ENCODE data around the gene RAD51B.

Gene RAD51B

DNA sequence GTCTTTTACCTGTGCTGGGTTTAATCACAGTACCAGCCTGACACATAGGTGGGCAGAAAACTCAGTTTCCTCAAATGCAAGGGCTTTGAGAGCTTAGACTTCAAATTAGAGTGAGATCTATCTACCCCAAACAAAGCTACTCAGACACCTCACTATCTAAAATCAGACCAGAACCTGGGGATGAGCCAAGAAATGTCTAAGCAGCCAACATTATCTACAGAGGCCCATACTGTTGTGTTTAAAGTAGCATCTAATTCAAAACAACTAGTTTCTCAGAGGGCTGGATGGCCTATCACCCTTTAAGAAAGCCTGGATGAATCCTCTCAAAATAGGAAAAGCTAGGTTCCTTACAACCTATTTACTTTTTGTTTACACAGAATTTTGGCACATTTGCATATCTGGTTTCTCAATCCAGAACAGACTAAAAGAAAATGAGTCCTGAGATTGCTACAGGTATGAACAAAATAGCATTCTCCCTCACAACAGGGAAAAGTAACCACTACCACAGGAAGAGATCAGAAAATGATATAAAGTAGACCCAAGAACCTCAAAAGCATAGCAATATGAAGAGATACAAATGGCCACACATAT lies 830.9 kb downstream of the RAD51B start:
- no peak overlapping the region for H3K4me3 ChIP-seq
- no peak overlapping the region for H3K27ac ChIP-seq
- no peaks in the 10 kb centered on the region; a peak in 1 of 22 replicates for H3K36me3 ChIP-seq
- TF ChIP-seq Cebpa-rat (IDR thresholded peaks at IDR 0.05): no peak
- peaks cover 17 to 29% (median 26%) of the 10 kb centered on the region in 10 experiments for H3K4me1 ChIP-seq
- no peak overlapping the region for H3K4me2 ChIP-seq
- no peaks in the 10 kb centered on the region for H3K27me3 ChIP-seq
- H3K9me3 ChIP-seq (replicated peaks in 1 of 11): peaks cover 0 to 14% (median 0%) of the 10 kb centered on the region in 11 experiments; a peak in 3 of 22 replicates
- H4K20me1 ChIP-seq: no peaks in the 10 kb centered on the region
- H3K9ac ChIP-seq: no peak overlapping the region

DNA sequence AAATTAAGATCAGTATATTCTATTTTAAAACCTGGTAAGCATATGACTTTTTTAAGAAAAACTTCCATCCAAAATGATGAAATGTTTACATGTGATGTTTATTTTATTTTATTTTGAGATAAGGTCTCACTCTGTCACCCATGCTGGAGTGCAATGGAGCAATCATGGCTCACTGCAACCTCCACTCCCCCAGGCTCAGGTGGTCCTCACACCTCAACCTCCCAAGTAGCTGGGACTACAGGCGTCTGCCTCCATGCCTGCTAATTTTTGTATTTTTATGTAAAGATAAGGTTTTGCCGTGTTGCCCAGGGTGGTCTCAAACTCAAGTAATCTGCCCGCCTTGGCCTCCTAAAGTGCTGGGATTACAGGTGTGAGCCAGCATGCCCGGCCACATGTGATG lies 831.5 kb downstream of the RAD51B start:
- Histone ChIP-seq H3K4me1 (peaks cover 23 to 35% (median 31%) of the 10 kb centered on the region in 10 experiments), H3K9me3 (replicated peaks in 1 of 11) (peaks cover 0 to 14% (median 0%) of the 10 kb centered on the region in 11 experiments; a peak in 3 of 22 replicates), H3K4me2 (no peak overlapping the region), H3K9ac (no peak overlapping the region), H3K36me3 (no peaks in the 10 kb centered on the region; a peak in 1 of 22 replicates), H3K27ac (no peak overlapping the region), H3K27me3 (no peaks in the 10 kb centered on the region), H4K20me1 (no peaks in the 10 kb centered on the region), H3K4me3 (no peak overlapping the region)
- TF ChIP-seq Cebpa-rat (IDR thresholded peaks at IDR 0.05): no peak

DNA sequence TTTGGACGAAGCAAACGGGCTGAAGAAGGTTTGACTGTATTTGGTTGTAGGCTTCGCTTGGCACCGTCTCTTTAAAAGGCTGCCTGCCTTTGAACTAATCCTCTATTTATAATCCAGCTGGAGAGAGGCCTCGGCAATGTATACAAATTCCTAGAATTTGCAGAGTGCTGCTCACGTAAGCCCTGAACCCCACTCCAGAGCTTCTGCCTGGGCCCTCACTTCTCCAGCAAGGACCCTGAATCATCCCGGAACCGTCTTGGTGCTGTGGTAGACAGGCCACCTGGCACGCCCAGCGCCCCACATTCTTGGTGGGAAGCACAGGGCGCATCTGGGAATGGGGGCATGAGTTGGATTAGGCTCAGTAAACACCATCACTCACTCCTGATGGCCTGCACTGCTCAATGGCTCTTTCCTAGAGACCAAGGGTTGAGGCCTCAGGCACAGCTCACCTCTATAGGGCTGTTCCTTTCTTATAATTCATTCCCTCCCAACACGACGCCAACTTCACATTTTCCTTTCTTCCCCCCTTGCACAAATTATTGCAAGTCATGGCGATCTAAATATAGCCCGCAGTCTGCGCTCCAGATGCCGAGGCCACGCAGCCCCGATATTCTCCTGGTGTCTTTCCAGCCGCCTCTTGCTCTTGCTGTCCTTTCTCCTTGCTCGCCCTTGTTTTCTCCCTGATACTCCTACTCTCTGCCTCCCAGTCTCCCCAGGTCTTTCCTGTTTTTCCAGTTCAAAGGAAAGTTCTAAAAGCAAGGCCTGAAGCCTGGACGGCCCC lies 832.3 kb downstream of the RAD51B start:
- Histone ChIP-seq H3K27me3 (no peaks in the 10 kb centered on the region), H3K4me3 (no peak overlapping the region), H4K20me1 (no peaks in the 10 kb centered on the region), H3K27ac (0 out of 22 replicates have a peak overlapping the region, but pooled peaks of 3 of the 11 experiments have one; percentile 2 to 22 (median 11)), H3K9ac (no peak overlapping the region), H3K36me3 (no peaks in the 10 kb centered on the region; a peak in 1 of 22 replicates), H3K4me1 (peaks cover 30 to 43% (median 39%) of the 10 kb centered on the region in 10 experiments), H3K9me3 (replicated peaks in 1 of 11) (peaks cover 0 to 14% (median 0%) of the 10 kb centered on the region in 11 experiments; a peak in 3 of 22 replicates), H3K4me2 (peak overlapping the region in 5 of 11 experiments; percentile 23 to 38 (median 27); a peak in 7 of 22 replicates)
- no peak for TF ChIP-seq Cebpa-rat (IDR thresholded peaks at IDR 0.05)

DNA sequence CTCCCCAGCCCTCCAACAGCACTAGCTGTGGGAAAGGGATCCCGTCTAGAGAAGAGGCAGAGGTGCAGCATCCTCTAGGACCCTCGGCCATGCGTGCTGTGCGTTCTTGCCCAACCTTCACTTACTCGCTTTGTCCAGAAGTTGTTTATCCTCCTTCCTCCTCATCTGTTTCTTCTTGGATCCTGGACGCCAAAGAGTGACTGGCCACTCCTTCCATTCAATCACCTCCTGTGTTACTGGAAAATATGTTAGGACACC lies 832.8 kb downstream of the RAD51B start:
- no peak for TF ChIP-seq Cebpa-rat (IDR thresholded peaks at IDR 0.05)
- no peaks in the 10 kb centered on the region for H4K20me1 ChIP-seq
- H3K27ac ChIP-seq: 0 out of 22 replicates have a peak overlapping the region, but pooled peaks of 2 of the 11 experiments have one; percentile 2 to 22
- H3K4me2 ChIP-seq: peak overlapping the region in 4 of 11 experiments; percentile 23 to 30 (median 26); a peak in 3 of 22 replicates
- peaks cover 0 to 14% (median 0%) of the 10 kb centered on the region in 11 experiments; a peak in 3 of 22 replicates for H3K9me3 ChIP-seq (replicated peaks in 1 of 11)
- H3K9ac ChIP-seq: no peak overlapping the region
- no peak overlapping the region for H3K4me3 ChIP-seq
- no peaks in the 10 kb centered on the region for H3K27me3 ChIP-seq
- no peaks in the 10 kb centered on the region; a peak in 1 of 22 replicates for H3K36me3 ChIP-seq
- peaks cover 33 to 48% (median 42%) of the 10 kb centered on the region in 10 experiments for H3K4me1 ChIP-seq

DNA sequence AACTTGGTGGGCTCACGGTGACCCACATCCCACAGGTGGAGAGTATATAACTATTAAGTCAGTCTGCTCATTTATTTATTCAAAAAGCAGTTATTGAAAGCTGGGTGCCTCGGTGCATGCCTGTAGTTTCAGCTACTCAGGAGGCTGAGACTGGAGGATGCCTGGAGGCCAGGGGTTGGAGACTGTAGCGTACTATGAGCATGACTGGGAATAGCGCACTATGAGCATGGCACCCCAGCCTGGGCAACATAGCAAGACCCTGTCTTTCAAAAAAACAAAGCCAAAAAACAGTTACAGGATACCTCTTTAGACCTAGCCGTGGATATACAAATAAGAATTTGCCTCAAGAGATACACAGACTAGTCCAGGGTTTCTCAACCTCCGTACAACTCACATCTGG lies 833.5 kb downstream of the RAD51B start:
- Histone ChIP-seq H3K27me3 (no peaks in the 10 kb centered on the region), H3K4me3 (no peak overlapping the region), H3K4me2 (no peak overlapping the region), H3K4me1 (peaks cover 33 to 49% (median 42%) of the 10 kb centered on the region in 10 experiments), H3K9me3 (replicated peaks in 1 of 11) (peaks cover 0 to 14% (median 0%) of the 10 kb centered on the region in 11 experiments; a peak in 3 of 22 replicates), H3K36me3 (no peaks in the 10 kb centered on the region; a peak in 1 of 22 replicates), H4K20me1 (no peaks in the 10 kb centered on the region), H3K27ac (no peak overlapping the region), H3K9ac (no peak overlapping the region)
- TF ChIP-seq Cebpa-rat (IDR thresholded peaks at IDR 0.05): no peak

DNA sequence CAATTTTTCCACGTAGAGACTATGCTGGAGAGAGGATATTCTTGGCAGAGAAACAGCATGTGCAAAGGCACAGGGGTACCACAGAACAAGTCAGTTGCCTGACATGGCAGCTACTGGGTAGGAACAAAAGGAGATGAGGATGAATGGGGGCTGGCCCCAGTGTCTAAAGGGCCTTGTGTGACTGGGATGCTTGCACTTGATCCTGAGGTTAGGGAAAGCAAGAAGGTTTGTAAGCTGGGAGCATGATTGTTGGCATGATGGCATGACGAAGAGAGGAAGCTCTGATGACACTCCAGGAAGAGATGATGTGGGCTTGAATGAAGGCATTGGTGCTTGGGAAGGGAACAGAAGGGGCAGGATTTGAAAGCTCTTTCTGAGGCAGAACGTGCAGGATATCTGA lies 834.2 kb downstream of the RAD51B start:
- TF ChIP-seq Cebpa-rat (IDR thresholded peaks at IDR 0.05): no peak
- peaks cover 0 to 14% (median 0%) of the 10 kb centered on the region in 11 experiments; a peak in 3 of 22 replicates for H3K9me3 ChIP-seq (replicated peaks in 1 of 11)
- no peaks in the 10 kb centered on the region for H3K27me3 ChIP-seq
- peak overlapping the region in 2 of 11 experiments; percentile 11 to 68; a peak in 1 of 22 replicates for H3K27ac ChIP-seq
- H3K4me2 ChIP-seq: peak overlapping the region; percentile 50 to 88 (median 78); a peak in 20 of 22 replicates
- no peak overlapping the region for H3K9ac ChIP-seq
- no peak overlapping the region for H3K4me3 ChIP-seq
- H4K20me1 ChIP-seq: no peaks in the 10 kb centered on the region
- peaks cover 34 to 56% (median 45%) of the 10 kb centered on the region in 10 experiments for H3K4me1 ChIP-seq
- no peaks in the 10 kb centered on the region; a peak in 1 of 22 replicates for H3K36me3 ChIP-seq

DNA sequence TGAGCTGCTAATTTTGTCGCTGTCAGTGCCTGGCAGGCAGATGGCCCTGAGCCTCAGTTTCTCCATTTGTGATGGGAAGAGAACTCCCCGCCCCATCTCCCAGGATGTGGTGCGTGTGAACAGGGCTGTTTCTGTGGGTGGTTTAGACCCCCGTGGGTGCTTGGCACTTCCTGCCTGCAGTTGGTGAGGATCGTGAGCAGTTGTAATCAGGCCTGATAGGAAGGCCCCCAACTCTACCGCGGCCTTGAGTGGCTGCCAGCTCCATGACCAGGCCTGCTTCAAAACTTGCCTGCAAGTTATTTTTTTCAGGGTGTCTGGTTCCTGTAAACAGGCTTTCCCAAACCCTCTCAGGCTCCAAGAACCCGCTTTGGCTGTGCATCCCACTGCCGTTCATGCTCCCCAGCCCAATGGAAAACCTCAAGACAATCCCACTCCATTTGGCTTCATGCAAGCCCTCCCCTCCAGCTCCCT lies 834.9 kb downstream of the RAD51B start:
- no peaks in the 10 kb centered on the region for H3K27me3 ChIP-seq
- no peak for TF ChIP-seq Cebpa-rat (IDR thresholded peaks at IDR 0.05)
- H3K27ac ChIP-seq: peak overlapping the region in 8 of 11 experiments; percentile 54 to 72 (median 62); a peak in 16 of 22 replicates
- peak overlapping the region; percentile 50 to 88 (median 78) for H3K4me2 ChIP-seq
- H3K4me1 ChIP-seq: peaks cover 41 to 63% (median 52%) of the 10 kb centered on the region in 10 experiments
- H3K9me3 ChIP-seq (replicated peaks in 1 of 11): peaks cover 0 to 14% (median 0%) of the 10 kb centered on the region in 11 experiments; a peak in 3 of 22 replicates
- H3K36me3 ChIP-seq: no peaks in the 10 kb centered on the region
- H3K9ac ChIP-seq: peak overlapping the region in 5 of 11 experiments; percentile 10 to 60 (median 25); a peak in 4 of 22 replicates
- H4K20me1 ChIP-seq: no peaks in the 10 kb centered on the region
- no peak overlapping the region for H3K4me3 ChIP-seq

DNA sequence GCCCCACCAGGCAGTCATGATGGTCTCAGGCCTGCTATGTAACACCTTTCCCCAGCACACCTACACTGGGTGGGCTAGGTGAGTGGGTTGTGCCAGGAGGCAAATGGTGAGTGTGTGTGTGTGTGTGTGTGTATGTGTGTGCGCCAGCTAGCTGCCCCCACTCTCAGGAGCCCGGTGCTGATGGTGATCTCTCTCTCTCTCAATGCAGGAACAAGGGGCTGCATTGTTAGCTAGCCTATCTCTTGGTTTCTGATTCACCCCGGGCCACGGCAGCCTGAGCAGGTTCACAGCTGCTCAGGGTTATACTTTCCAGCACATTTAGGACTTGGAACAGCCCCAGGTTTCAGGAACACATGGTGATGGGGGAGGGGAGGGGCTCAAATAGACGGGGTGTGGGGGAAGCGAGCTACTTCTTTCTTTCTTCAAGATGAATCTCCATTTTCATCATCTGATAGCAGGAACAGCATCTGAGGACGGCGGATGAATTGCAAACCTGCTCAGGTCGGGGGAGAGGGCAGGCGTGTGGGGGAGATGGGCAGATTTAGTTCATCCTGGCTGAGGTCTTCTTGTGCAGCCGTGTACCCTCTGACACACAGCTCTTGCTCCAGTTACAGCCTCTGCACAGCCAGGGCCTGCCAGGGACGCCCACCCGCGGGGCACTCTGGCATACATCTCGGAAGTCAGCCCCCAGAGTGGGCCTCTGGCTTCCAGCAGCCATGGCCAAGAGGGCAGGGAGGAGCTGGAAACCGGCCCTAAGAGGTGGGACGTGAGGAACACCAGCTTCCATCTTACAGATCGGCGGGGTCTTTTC lies 835.6 kb downstream of the RAD51B start:
- Histone ChIP-seq H3K9ac (peak overlapping the region in 9 of 11 experiments; percentile 16 to 63 (median 48); a peak in 14 of 22 replicates), H3K4me2 (peak overlapping the region; percentile 50 to 88 (median 78)), H3K9me3 (replicated peaks in 1 of 11) (peaks cover 0 to 14% (median 0%) of the 10 kb centered on the region in 11 experiments; a peak in 3 of 22 replicates), H4K20me1 (no peaks in the 10 kb centered on the region), H3K27me3 (no peaks in the 10 kb centered on the region), H3K4me1 (peaks cover 45 to 69% (median 56%) of the 10 kb centered on the region in 10 experiments), H3K4me3 (no peak overlapping the region), H3K27ac (peak overlapping the region in 9 of 11 experiments; percentile 45 to 72 (median 61); a peak in 17 of 22 replicates), H3K36me3 (no peaks in the 10 kb centered on the region)
- no peak for TF ChIP-seq Cebpa-rat (IDR thresholded peaks at IDR 0.05)
